GM12891 (cell line): ENCODE measurements around the gene LZTFL1. TPM values are rescaled to one million over a fixed set of nuclear protein-coding genes. Genes with fewer than 3 reads are reported as not detected.
A peak's percentile ranks its signal among the peaks of the same experiment; 100 is the strongest.

Source experiments
- DNase-seq: peaks from one replicate; pipeline ENCODE4 v3.0.0; 2011; ENCODE audit warnings: low spot score; ENCODE audit not compliant: insufficient read length
- FAIRE-seq: peaks from 2 replicates; lab custom pipeline; 2011; peaks lifted over from hg19 to GRCh38; lab: Jason Lieb, UNC
- PAX5 ChIP-seq: IDR thresholded peaks from 2 replicates; pipeline ENCODE4 v1.6.1; 2011; ENCODE audit warnings: low read length, moderate library complexity, mild to moderate bottlenecking; ENCODE audit not compliant: insufficient read depth, severe bottlenecking
- POLR2A ChIP-seq: IDR thresholded peaks from 2 replicates; pipeline ENCODE4 v1.6.1; 2011; ENCODE audit warnings: low read depth, low read length, control low read depth
- POLR2AphosphoS5 ChIP-seq: IDR thresholded peaks from 2 replicates; pipeline ENCODE4 v1.6.1; 2011; ENCODE audit warnings: low read depth, low read length, control low read depth
- POU2F2 ChIP-seq: IDR thresholded peaks from 2 replicates; pipeline ENCODE4 v1.6.1; 2011; ENCODE audit warnings: low read depth, mild to moderate bottlenecking, control low read depth, low read length, moderate library complexity
- SPI1 ChIP-seq: IDR thresholded peaks from 2 replicates; pipeline ENCODE4 v1.6.1; 2011; ENCODE audit warnings: low read depth, low read length, control low read depth
- TAF1 ChIP-seq: IDR thresholded peaks from 2 replicates; pipeline ENCODE4 v1.6.1; 2011; ENCODE audit warnings: low read depth, low read length, control low read depth
- polyA plus RNA-seq: library from polyadenylated mRNA; unstranded; fragments of >200 nt; gene quantifications from one replicate; pipeline ENCODE4 v1.2.1, GENCODE V29; 2012; ENCODE audit warnings: low read depth, missing spikeins, inconsistent platforms; ENCODE audit not compliant: missing spikeins

Gene LZTFL1, protein sequence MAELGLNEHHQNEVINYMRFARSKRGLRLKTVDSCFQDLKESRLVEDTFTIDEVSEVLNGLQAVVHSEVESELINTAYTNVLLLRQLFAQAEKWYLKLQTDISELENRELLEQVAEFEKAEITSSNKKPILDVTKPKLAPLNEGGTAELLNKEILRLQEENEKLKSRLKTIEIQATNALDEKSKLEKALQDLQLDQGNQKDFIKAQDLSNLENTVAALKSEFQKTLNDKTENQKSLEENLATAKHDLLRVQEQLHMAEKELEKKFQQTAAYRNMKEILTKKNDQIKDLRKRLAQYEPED
- 23.4 TPM for polyA plus RNA-seq

GRCh38 chr3:45841757-45842491 is at the start of gene LZTFL1:
Gene LZTFL1 (minus strand): TSS chr3:45842119. CDS start chr3:45841991, 128 bp downstream.
- DNase-seq (peak; percentile 71), FAIRE-seq (peak; percentile 99)
- TF ChIP-seq TAF1 (peak; percentile 90), SPI1 (peak; percentile 61), PAX5 (no peak), POLR2A (peak; percentile 80), POLR2AphosphoS5 (peak; percentile 84), POU2F2 (peak; percentile 97)

GRCh38 chr3:45890405-45890804 is 48.5 kb upstream of the LZTFL1 start:
- no peak for TF ChIP-seq TAF1
- TF ChIP-seq POU2F2, result no peak
- TF ChIP-seq SPI1, result no peak
- TF ChIP-seq POLR2AphosphoS5, result no peak
- no peak for TF ChIP-seq POLR2A
- no peak for TF ChIP-seq PAX5
- DNase-seq (no peak), FAIRE-seq (no peak)

- DNase-seq (no peak), FAIRE-seq (peak; percentile 40)
- TF ChIP-seq PAX5, result no peak
Measured at GRCh38 chr3:45889337-45889736, 47.4 kb upstream of the LZTFL1 start.

- DNase-seq, result no peak
- TF ChIP-seq POLR2A (no peak), PAX5 (no peak), POLR2AphosphoS5 (no peak), SPI1 (no peak), TAF1 (no peak), POU2F2 (no peak)
- no peak for FAIRE-seq
Measured at GRCh38 chr3:45887759-45888511, 46.0 kb upstream of the LZTFL1 start.

DNA sequence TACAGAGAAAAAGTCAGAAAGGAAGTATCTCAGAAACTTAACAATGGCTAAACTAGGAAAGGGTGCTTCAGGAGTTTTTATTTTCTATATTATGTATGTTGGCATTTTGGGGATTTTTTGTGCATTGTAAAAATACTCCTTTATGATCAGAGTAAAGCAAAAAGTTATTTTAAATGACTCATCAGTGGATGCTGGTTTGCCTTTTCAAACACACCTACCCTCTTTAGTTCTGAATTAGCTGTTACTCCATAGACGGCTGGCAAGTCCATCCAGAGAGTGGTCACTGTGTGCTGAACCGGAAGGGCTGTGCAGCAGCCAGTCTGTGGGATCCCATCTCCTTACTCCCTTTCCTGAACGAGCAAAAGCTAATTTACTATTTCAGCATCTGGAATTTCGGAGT is 45.4 kb upstream of the LZTFL1 start:
- TF ChIP-seq POLR2A (no peak), POLR2AphosphoS5 (no peak), POU2F2 (no peak), TAF1 (no peak), PAX5 (no peak), SPI1 (no peak)
- FAIRE-seq, result no peak
- DNase-seq, result no peak

- FAIRE-seq, result no peak
- DNase-seq, result no peak
- TF ChIP-seq SPI1 (no peak), TAF1 (no peak)
Measured at GRCh38 chr3:45885979-45886705, 44.2 kb upstream of the LZTFL1 start, which contains the start of gene CCR9. Gene CCR9 (plus strand): TSS chr3:45886543. CDS start chr3:45894934, 8,391 bp downstream.

GRCh38 chr3:45884368-45885201 is 42.7 kb upstream of the LZTFL1 start:
- no peak for TF ChIP-seq TAF1
- DNase-seq (no peak), FAIRE-seq (no peak)

- FAIRE-seq, result peak; percentile 89
Measured at GRCh38 chr3:45881078-45882022, 39.4 kb upstream of the LZTFL1 start.

More at GRCh38 chr3:45881078-45882022, 39.4 kb upstream of the LZTFL1 start:
- TF ChIP-seq POLR2A, result peak; percentile 25; the same call in 1 of the 2 replicates
- TF ChIP-seq SPI1, result no peak
- TF ChIP-seq PAX5, result peak; percentile 21
- 0 out of 2 replicates have a peak, but pooled peaks have one; percentile 55 for TF ChIP-seq POU2F2
- TF ChIP-seq TAF1, result 0 out of 2 replicates have a peak, but pooled peaks have one; percentile 15
- peak; percentile 50; the same call in 1 of the 2 replicates for TF ChIP-seq POLR2AphosphoS5
- no peak for DNase-seq
